ENCODE measurements around the gene OR52A5.

The OR52A5 gene

DNA sequence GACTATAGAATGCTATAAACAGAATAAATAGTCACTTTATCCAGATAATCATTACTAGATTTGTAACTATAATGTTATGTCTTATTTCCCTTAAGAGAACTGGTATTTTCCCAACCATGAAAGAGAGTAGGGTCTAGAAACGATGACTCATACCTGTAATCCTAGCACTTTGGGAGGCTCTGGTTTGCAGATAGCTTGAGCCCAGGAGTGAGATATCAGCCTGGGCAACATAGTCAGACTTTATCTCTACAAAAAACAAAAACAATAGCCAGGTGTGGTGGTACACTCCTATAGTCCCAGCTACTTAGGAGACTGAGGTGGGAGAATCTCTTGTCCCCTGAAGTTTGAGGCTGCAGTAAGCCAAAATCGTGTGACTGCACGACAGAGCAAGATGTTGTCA, 30.9 kb downstream of the OR52A5 start:
- DNase-seq = no peak

DNA sequence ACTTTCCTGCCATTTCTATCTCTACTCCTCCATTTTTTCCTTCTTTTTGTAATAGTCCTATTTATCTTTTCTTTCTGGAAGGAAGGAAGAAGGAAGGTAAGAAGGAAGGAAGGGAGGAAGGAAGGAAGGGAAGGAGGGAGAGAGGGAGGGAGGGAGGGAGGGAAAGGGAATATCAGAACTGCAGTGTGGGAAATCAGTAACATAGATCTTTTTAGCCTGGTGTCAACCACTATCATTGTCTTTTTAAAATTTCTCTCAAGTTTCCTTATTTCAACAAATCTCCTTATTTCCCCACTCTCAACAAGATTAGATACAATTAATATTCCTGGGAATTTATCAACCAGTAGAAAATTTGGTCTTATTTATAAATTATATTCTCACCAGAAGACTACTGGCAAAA, 35.1 kb downstream of the OR52A5 start:
- no peak for DNase-seq

DNA sequence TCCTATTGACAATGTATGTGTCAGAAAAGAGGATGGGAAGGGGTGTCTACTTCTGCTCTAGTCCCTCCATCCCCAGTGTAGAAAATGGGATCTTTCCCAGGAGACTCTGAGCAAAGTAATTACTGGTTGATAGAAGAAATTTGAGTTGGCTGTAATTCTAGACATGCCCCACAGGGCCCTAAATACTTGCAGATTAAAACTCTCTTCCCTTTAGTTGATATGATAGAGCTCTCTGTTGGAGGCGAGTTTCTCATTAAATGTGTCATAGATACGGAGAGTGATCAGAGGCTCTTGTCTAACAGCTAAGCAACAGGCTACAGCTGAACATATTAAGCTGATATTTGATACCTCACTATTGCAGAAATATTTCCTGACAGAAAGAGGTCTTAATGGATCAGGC, 35.9 kb downstream of the OR52A5 start:
- DNase-seq = no peak

DNA sequence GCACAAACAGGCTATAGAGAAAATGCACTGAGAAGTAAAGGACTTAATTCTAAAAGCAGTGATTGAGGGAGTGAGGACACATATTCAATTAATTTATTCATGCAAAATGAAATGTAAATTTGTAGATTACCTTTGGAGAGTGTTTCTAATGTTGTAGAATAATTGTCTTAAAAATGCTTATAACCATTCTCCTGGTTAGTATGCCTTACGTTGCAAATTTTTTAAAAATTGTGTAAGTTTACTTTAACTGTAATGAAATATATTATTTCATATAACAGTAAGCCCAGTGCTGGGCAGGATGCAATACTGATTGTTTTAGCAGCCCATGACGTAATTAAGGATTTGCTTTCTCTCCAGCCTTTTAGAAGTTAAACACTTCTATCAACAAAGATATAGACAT, 42.1 kb downstream of the OR52A5 start:
- DNase-seq = no peak

DNA sequence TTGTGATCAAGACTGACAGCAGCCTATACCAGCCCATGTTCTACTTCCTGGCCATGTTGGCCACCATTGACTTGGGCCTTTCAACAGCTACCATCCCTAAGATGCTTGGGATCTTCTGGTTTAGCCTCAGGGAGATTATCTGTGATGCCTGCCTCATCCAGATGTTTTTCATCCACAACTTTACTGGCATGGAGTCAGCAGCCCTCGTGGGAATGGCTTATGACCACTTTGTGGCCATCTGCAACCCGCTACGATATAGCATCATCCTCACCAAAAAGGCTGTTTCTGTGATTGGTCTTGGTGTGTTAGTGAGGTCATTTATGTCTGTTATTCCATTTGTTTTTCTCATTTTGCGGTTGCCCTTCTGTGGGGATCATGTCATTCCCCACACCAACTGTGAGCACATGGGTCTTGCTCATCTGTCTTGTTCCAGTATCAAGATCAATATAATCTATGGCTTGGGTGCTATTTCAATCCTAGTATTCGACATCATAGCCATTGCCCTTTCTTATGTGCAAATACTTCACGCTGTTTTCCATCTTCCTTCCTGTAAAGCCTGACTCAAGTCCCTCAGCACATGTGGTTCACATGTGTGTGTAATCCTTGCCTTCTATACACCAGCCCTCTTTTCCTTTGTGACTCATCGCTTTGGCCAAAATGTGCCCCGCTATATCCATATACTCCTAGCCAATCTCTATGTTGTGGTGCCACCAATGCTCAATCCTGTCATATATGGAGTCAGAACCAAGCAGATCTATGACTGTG, 45.2 kb downstream of the OR52A5 start:
- DNase-seq = no peak

GRCh38 chr11:5090668-5091067, 47.5 kb downstream of the OR52A5 start:
- DNase-seq = no peak

GRCh38 chr11:5088556-5088955, 49.6 kb downstream of the OR52A5 start:
- DNase-seq = no peak

- no peak for DNase-seq
These were observed 54.6 kb downstream of the OR52A5 start for GRCh38 chr11:5083602-5084001.

GRCh38 chr11:5081405-5081804, 56.8 kb downstream of the OR52A5 start:
- DNase-seq = no peak

Data from CD4-positive, alpha-beta T cell treated with Interleukin-17A for 4 hours (primary cell).